Activated CD8-positive, alpha-beta memory T cell treated with anti-CD3 and anti-CD28 coated beads, Interleukin-2, amount 50 U/mL, for 24 hours (primary cell): ENCODE measurements around the gene SPSB4.

ENCODE experiments used
- DNase-seq: peaks from one replicate; pipeline ENCODE4 v3.0.0-alpha.2; 2020; ENCODE audit errors: extremely low read depth

The SPSB4 gene

GRCh38 chr3:141076036-141076773 is 25.1 kb downstream of the SPSB4 start:
- no peak for DNase-seq

GRCh38 chr3:141076797-141077571 is 25.8 kb downstream of the SPSB4 start:
- DNase-seq, result no peak

GRCh38 chr3:141077631-141078030 is 26.5 kb downstream of the SPSB4 start:
- no peak for DNase-seq

GRCh38 chr3:141078200-141078599 is 27.1 kb downstream of the SPSB4 start:
- DNase-seq, result no peak

- no peak for DNase-seq
Measured at GRCh38 chr3:141080431-141080830, 29.3 kb downstream of the SPSB4 start.

GRCh38 chr3:141081141-141081795 is 30.1 kb downstream of the SPSB4 start:
- DNase-seq, result no peak

GRCh38 chr3:141082064-141082463 is 30.9 kb downstream of the SPSB4 start:
- no peak for DNase-seq

GRCh38 chr3:141083226-141083625 is 32.1 kb downstream of the SPSB4 start:
- DNase-seq, result no peak

GRCh38 chr3:141083836-141084649 is 32.9 kb downstream of the SPSB4 start:
- no peak for DNase-seq

- DNase-seq, result no peak
Measured at GRCh38 chr3:141085343-141086070, 34.4 kb downstream of the SPSB4 start.

- DNase-seq, result no peak
Measured at GRCh38 chr3:141086188-141086587, 35.0 kb downstream of the SPSB4 start.

GRCh38 chr3:141087076-141087777 is 36.1 kb downstream of the SPSB4 start:
- DNase-seq, result no peak

GRCh38 chr3:141087778-141088130 is 36.6 kb downstream of the SPSB4 start:
- no peak for DNase-seq

- DNase-seq, result no peak
Measured at GRCh38 chr3:141089339-141090152, 38.4 kb downstream of the SPSB4 start.

- no peak for DNase-seq
Measured at GRCh38 chr3:141091426-141091825, 40.3 kb downstream of the SPSB4 start.

- no peak for DNase-seq
Measured at GRCh38 chr3:141092663-141093062, 41.5 kb downstream of the SPSB4 start.

- no peak for DNase-seq
Measured at GRCh38 chr3:141093397-141093796, 42.2 kb downstream of the SPSB4 start.

- DNase-seq, result no peak
Measured at GRCh38 chr3:141093971-141094684, 43.0 kb downstream of the SPSB4 start.
